Erythroblast (primary cell): ENCODE results near the gene CRIP2.

Experiments used
- DNase-seq, 2 experiments: peaks; one replicate each; lab custom pipeline; 2025; lab: John Stamatoyannopoulos, UW
- GATA1 ChIP-seq: IDR thresholded peaks from 2 replicates; pipeline ENCODE4 v1.6.1; 2011; ENCODE audit warnings: low read depth, mild to moderate bottlenecking, control low read depth, low read length, moderate library complexity
- POLR2A ChIP-seq: IDR thresholded peaks from 2 replicates; pipeline ENCODE4 v1.6.1; 2011; ENCODE audit warnings: mild to moderate bottlenecking, low read length

Gene CRIP2

DNA sequence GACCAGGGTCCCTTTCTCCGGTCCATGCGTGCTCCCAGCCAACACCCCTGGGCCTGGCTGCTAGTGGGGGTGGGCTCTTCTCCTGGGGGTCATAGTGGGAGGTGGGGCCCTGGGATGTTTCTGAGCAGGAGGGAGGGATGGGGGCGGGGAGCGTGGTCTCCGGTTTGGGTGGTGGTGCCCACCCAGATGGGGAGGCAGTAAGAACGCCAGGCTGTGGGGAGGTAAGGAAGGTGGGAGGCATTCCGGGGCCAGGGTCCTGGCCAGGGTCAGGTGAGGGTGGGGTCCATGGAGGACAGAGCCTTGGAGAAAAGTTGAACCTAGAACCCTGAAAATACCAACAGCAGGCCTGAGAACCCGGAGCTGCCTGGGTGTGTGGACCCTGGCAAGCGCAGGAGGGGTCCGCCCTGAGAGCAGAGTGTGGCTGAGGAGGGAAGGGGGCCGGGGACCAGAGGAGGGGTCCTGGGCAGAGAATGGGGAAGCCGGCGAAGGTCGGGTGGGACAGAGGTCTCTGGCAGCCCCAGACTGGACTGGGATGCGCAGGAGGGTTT lies 5.7 kb downstream of the CRIP2 start:
- TF ChIP-seq POLR2A: no peak
- no peak for TF ChIP-seq GATA1
- DNase-seq: no peak

DNA sequence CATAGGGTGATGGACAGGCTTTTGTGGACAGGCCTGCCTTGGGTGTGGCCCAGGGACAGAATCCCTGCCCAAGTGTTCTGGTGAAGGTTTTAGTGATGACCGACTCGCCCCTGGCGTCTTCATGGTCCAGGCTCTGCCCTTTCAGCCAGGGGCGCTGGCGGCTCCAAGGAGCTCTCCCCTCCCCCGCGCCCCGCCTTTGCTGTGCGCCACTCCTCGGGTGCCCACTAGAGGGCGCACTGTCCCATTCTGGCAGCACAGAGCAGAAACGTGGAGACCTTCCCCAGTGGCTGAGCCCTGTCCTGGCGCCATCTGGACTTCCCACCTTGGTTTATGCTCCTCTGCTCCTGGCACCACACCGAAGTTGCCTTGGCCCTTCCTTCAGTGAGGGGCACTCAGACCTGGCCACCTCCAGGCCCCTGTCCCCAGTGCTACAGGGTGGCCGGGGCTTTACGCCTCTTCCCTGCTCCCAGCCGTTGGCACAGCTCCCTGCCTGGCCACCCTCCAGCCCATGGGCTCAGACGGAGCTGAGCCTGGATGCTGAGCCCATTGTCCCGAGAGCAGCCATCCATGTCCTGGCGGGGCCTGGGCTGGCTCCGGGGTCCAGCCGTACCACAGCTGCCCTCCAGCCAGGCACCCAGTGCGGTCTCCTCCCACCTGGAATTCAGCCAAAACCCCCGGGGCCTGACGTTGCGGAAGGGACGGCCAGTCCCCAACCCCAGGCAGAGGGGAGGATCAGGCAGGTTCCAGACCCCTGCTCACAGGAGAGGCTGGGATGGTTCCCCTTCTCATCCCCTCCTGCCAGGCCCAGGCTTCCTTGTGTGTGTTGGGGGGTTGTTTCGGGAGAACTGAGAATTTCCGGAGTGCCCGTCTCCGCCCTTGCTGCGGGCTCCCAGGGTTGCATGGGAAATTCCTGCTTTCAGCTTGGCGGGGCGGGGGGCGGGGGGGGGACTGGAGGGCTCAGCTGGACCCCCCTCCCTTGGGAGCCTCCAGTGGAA lies 6.5 kb downstream of the CRIP2 start:
- peak; percentile 62 for TF ChIP-seq POLR2A
- TF ChIP-seq GATA1: no peak
- peak; percentile 90 to 91 for DNase-seq

DNA sequence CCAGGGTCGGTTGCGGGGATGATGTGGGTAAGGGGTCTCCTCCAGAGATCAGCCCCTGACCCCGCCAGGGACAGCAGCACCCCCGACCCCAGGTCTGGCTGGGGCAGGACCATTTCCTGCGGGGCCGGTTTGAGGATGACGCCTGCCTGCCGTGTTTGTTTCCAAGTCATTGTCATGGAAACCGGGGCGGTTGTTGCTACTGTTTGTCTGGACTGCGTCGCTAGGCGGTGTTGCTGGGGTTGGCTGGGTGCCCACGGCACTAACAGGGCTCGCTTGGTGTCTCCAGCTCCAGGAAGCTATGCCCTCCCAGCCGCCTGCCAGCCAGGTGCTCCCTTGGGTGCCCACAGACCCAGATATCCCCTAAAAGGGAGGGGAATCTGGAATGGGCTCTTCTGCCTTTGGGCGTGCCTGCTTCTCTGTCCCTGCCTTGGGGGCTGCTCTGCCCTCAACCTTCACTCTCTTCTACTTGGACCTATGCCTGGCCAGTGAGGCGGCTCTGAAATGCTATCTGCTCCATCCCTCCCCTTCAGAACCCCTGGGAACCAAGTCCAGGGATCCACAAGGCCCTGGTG lies 7.4 kb downstream of the CRIP2 start:
- peak; percentile 51 for TF ChIP-seq POLR2A
- no peak for TF ChIP-seq GATA1
- peak; percentile 97 for DNase-seq

DNA sequence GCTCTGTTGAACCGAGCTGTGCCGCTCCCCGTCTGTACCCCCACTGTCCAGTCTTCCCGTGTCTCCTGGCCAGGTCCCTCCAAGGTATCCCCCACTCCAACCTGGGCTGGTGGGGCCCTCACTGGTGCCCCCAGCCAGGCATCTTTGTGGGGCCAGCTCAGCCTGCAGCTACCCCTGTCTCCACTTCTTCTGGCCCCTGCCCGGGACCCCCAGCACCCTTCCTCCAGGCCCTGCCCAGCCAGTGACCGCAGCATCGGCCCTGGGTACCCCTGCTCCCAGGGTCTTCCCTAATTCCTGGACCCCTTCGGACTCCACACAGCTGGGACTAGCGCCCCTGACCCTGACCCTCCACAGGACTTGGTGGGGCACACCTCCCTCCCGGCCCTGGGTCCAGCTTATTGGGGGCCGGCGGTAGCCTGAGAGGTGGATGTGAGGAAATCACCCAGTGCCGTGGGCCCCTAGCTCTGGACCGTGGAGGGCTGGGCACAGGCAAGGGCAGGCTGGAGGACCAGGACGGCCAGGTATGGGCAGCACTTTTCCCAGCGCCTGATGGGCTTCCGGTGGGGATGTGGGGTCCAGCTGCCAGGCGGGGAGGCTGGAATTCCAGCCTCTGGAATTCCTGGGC lies 8.0 kb downstream of the CRIP2 start:
- TF ChIP-seq POLR2A (no peak), GATA1 (no peak)
- no peak for DNase-seq

DNA sequence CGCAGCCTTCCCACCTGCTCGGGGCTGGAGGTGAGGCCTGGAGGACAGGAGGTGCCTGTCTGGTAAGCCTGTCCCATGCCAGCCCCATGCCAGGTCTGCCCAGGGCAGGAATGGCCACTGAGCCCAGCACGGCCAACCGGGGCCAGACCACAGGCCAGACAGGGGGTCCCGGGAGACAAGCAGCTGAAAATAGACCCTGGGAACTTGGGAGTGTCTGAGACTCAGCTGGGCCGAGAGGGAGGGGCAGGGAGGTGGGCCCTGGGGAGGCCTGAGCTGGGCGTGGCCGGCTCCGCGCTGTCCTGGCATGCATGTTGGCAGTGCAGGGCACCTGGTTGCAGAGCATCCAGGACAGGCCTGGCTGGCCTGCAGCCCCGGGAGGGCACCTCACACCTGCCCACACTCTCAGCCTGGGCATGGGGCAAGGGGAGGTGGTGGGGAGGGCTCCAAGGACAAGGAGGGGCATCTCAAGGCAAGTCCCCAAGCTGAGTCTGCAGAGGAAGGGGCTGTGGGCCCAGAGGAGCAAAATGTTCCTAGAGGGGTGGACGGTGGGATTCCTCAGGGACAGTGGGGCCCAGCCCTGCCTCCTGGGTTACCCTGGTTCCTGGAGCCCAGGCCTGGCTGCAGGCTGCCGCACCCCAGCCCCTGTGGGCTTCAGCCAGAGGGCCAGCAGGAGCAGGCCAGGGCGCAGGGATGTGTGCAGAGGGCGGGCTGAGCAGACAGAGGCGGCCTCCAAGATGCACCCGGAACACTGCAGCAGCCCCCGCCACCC lies 8.9 kb downstream of the CRIP2 start:
- TF ChIP-seq POLR2A: no peak
- TF ChIP-seq GATA1: no peak
- no peak for DNase-seq

DNA sequence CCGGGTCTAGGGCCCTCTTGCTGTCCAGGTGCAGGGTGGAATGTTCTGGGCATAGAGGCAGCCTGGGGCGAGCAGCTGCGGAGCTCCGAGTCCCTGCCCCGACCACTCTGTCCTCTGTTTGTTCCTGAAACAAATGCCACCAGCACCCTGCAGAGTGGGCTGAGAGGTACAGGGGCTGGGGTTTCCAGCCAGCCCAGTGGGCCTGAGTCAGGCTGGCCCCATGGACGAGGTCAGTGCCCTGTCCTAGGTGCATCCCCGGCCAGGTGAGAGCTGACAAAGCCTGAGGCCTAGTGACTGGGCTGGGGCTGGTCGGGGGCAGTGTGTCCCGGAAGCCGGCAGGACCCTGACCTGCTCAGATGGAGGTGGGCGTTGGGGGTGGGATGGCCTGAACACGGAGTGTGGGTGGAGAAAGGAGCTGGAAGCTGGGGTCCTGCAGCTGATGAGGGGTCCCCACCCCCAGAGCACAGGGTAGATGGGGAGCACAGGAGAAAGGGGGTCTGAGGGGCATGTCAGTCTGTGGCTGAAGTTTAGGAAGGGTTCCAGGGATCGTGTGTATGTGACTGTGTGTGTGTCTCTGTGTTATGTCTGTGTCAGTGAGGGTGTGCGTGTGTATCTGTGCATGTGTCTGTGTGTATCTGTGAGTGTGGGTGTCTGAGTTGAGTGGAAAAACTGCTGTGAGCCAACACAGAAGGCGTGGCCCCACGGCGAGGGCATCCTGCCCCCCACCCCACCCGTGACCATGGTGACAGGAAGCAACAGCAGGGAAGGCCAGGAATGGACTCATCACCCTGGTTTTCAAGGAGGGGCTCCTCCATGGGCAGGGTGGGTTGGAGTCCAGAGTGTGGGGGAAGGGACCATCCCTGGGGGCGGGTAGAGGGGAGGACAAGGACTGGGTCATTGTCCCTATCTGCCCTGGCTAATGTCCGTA lies 9.7 kb downstream of the CRIP2 start:
- DNase-seq: no peak
- TF ChIP-seq GATA1: no peak
- TF ChIP-seq POLR2A: no peak

DNA sequence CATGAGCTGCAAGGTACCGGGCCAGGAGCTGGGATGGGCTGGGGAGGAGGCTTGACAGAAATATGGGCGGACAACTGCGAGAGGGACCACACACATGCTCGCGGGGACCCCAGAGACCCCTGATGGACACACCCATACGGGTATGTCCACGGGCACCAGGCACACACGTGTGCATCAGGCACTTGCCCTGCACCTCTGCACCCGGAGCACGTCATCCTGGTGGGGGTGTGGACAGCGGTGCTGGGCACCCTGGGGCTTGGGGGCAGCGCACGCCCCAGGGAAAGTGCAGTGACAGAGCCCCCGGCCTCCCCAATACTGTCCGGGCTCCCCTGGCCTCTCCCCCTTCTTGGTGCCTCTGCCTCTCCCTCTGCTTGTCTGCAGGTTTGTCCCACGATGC lies 10.4 kb downstream of the CRIP2 start:
- TF ChIP-seq GATA1 (no peak), POLR2A (no peak)
- no peak for DNase-seq

DNA sequence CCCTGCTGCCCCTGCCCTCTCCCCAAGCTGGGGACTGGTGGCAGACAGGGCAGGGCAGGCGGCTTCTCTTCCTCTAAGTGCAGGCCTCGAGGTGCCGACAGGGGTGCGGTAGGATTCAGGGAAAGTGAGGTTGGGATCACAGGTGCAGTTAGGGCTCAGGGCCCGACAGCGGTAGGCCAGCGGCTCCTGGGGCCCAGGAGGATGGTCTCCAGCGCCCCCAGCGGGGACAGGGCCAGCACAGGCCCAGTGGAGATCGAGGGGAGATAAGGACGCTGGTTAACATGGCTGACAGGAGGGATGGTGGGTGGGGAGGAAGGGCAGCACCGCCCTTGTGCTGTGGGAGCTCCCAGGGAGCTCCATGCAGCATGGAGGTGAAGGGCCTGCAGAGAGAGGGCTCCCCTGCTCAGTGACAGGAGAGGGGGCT lies 11.1 kb downstream of the CRIP2 start:
- TF ChIP-seq GATA1: no peak
- TF ChIP-seq POLR2A: no peak
- DNase-seq: peak; percentile 84 to 85

DNA sequence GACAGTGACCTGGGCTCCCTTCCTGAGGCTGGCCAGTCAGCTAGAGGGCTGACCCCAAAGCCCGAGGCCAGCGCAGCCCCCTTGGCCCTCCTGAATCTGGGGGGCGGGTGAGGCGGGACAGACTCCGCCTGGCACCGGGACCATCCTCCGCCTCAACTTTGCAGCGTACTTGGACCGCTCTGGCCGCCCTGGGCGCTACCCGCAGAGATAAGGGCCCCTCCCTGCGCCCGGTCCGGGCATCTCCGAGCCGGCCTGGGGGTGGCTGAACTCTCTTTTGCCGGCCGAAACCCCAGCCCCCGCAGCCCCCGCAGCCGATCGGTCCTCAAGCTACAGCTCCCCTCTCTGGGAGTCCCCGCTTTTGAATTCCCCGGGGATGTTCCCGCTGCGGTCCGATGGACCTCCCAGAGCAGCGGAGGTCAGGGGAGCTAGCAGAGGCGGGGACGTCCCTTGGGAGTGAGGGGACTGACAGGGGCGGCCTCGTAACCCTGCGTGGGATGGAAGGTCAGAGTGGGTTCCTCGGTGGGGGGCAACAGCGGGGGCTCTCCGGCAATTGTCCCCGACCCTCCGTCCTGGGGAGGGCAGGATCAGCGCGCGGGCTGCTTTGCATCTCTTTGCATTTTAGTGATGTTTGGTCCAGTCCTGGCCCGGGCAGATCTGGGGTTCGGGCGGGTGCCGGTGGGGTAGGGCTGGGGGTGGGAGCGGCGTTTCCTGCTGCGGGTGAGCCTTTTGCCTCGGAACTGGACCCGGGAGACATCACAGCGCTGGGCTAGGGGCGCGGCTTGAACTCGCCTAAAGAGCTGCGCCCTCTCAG lies 11.7 kb downstream of the CRIP2 start, which contains the start of gene CRIP1:
CRIP1 (plus strand) TSS at position 724 of the 811 bp plus-strand sequence. CDS start 374 bp downstream, outside the sequence.
- peak in 1 of 2 experiments; percentile 59 for DNase-seq

DNA sequence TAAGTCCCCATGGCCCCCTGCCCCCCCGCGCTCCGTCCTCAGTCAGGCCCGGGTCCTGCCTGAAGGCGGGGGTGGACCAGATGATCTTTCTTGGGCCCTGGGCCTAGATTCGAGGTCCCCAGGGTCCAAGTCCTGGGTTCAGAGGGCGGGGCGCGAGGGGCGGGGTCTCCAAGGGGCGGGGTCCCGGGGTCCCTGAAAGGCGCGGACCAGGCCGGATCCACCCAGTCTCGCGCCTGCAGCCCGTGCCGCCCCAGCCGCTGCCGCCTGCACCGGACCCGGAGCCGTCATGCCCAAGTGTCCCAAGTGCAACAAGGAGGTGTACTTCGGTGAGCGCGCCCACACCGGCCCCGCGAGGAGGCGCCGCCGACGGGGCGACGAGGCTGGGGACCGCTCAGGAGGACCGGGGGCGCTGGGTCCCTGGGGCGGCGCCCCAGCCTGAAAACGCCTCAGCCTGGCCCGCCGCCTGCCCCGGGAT lies 12.4 kb downstream of the CRIP2 start:
- no peak for TF ChIP-seq POLR2A
- TF ChIP-seq GATA1: no peak
- DNase-seq: peak in 1 of 2 experiments; percentile 44

More for the DNA sequence above, 11.7 kb downstream of the CRIP2 start, which contains the start of gene CRIP1:
- TF ChIP-seq POLR2A: no peak
- no peak for TF ChIP-seq GATA1

DNA sequence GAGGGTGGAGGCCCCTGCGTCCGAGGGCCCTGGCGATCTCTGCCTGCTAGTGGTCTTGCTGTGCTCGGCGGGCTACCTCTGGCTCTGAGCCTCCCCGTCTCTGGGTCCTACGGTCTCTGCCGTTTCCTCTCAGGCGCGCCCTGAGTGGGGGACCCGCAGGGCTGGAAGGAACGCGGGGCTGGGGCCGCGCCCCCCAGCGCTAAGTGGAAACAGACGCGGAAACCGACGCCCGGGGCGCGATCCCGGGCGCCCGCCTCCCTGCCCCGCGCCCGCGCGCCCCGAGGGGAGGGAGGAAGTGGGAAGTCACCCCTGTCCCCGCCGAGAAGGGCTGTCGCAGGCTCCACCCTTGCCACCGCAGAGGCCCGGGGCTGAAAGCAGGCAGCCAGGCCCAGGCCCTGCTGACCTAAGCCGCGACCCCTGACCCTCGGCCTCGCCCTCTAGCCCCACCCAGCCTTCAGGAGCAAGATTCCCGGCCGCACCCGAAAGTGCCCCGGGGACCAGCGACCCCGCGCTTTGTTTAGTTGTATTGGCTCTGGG lies 12.9 kb downstream of the CRIP2 start:
- TF ChIP-seq POLR2A (no peak), GATA1 (no peak)
- DNase-seq: no peak
